Psoas muscle (tissue), 8 donors: ENCODE data around the gene VWF. TPM values are rescaled to one million over a fixed set of nuclear protein-coding genes. Genes with fewer than 3 reads are reported as not detected.

Experiments
- ATAC-seq, 4 donors: fragments of 200-7000 bp; cut with Tn5 transposase; one replicate each; pipeline ENCODE4 v1.9.1; 2020; ENCODE audit warnings: moderate library complexity in 3 of 4, mild to moderate bottlenecking in 2 of 4
- DNase-seq, 2 donors: peaks; one replicate each; pipeline ENCODE4 v3.0.0-alpha.2; 2020
- H3K27ac ChIP-seq: fragments of 200-600 bp; one replicate; pipeline ENCODE4 v1.8.0; 2022
- H3K27me3 ChIP-seq, 3 donors: fragments of 200-600 bp in 1 of 3; one replicate each; pipeline versions ENCODE4 v1.6.1 to v1.8.0; 2013 to 2022; ENCODE audit warnings: low read length in 2 of 3, mild to moderate bottlenecking in 2 of 3, moderate library complexity in 1 of 3; ENCODE audit not compliant: insufficient read depth in 3 of 3
- H3K36me3 ChIP-seq, 2 donors: fragments of 200-600 bp in 1 of 2; one replicate each; pipeline versions ENCODE4 v1.6.1 to v1.8.0; 2013 to 2022; ENCODE audit warnings: low read depth in 1 of 2, mild to moderate bottlenecking in 1 of 2, moderate library complexity in 1 of 2; ENCODE audit not compliant: insufficient read depth in 1 of 2
- H3K4me1 ChIP-seq: fragments of 200-600 bp; one replicate; pipeline ENCODE4 v1.8.0; 2022
- H3K4me3 ChIP-seq: fragments of 200-600 bp; one replicate; pipeline ENCODE4 v1.8.0; 2022; ENCODE audit warnings: mild to moderate bottlenecking
- H3K9me3 ChIP-seq: fragments of 200-600 bp; one replicate; pipeline ENCODE4 v1.8.0; 2022
- WGBS, 3 donors: extraction: QIAGEN DNeasy Blood & Tissue Kit; methylation state at CpG; one replicate each; pipeline versions ENCODE4 v1.1.6 to v1.1.7; 2013; 5-methylcytosine and 5-hydroxymethylcytosine counted together
- intact Hi-C, 2 donors: fragments of 100-400 bp; cut with DNase I; formaldehyde crosslinking; loops; one replicate each; pipeline versions ENCODE4 v1.11.0 to v1.14.2; 2022
- polyA plus RNA-seq, 3 donors: library from polyadenylated mRNA; stranded (reverse); fragments of 200-250 nt; gene quantifications; one replicate each; pipeline ENCODE4 v1.2.3, GENCODE V29; 2013
- total RNA-seq, 4 donors: library from RNA; stranded (reverse); fragmentation: NEBNext Ultra II Directional in 2 of 4; extraction: Animal tissue kit (Norgen Biotek cat#: 25700) in 2 of 4; gene quantifications; one replicate each; pipeline versions ENCODE4 v1.2.1 to v1.2.4, GENCODE V29; 2021 to 2023
- TF ChIP-seq, protein P1 (sequence below): fragments of 200-600 bp; IDR thresholded peaks from one replicate; pipeline ENCODE4 v1.8.0; 2022; ENCODE audit warnings: antibody characterized with exemption
- donor health status: healthy with polysubstance abuse.
- donor health status: DM: no; HTN: no; CAD: no; lungs with moderate emphysema.
- donor health status: Bipolar disorder and iron deficiency.
- donor health status: healthy.
- donor health status: DM: yes; HTN: yes; CAD: no.
- donor health status: DM: no; HTN: no; CAD: no.
- donor health status: DM: no; HTN: no; CAD: no.
- donor health status: DM: yes; HTN: yes; CAD: no.

Gene VWF
- total and polyA plus RNA-seq, 7 donors: 49.6 to 206 (median 122) TPM

DNA sequence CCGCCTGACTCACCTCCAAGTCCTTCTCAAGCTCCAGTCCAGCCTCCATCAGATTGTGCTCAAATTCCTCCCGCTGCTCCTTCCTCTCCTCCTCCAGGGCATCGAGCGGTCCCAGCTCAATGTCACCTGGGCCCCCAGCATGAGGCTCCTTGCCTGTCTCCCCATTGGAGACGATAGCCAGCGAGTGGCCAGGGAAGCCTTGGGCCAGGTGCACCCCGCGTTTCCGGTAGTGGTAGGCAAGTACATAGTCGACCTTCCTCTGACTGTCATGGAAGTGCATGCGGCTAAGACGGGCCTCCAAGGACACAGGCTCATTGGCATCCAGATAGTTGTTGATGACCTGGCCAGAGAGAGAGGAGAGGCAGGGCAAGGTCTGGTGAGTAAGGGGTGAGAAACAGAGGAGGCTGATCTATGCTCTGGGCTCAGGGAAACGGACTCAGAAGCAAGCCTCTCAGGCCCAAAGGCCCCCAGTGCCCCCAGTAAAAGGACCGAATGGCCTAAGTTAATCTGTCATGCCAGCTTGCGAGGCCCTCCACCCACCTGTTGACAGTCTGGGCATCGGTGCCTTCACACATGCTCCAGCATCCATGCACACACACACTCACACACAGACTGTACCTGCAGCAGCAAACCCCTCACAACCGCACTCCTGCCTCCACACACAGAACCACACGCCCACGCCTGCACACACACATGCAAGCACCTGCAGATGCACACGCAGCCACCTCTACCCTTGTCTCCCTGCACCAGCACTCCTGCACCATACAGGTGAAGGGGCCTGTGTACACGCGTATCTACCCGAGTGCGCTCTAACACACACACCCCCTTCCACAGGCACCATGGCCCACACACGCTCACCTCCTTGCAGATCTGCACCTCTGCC is 203.2 kb downstream of the VWF start:
- no peak for ATAC-seq
- WGBS, 3 donors: 89 to 94% (median 92%) methylated on average over 25 of the region's 25 CpGs
- H3K27ac ChIP-seq: no peak overlapping the region
- H3K36me3 ChIP-seq: no peaks in the 10 kb centered on the region
- no peaks in the 10 kb centered on the region for H3K9me3 ChIP-seq
- H3K4me3 ChIP-seq: no peak overlapping the region
- DNase-seq: no peak
- no peaks in the 10 kb centered on the region for H3K27me3 ChIP-seq
- no peaks in the 10 kb centered on the region for H3K4me1 ChIP-seq
- intact Hi-C loops: no loop called here
- TF ChIP-seq, protein P1, sequence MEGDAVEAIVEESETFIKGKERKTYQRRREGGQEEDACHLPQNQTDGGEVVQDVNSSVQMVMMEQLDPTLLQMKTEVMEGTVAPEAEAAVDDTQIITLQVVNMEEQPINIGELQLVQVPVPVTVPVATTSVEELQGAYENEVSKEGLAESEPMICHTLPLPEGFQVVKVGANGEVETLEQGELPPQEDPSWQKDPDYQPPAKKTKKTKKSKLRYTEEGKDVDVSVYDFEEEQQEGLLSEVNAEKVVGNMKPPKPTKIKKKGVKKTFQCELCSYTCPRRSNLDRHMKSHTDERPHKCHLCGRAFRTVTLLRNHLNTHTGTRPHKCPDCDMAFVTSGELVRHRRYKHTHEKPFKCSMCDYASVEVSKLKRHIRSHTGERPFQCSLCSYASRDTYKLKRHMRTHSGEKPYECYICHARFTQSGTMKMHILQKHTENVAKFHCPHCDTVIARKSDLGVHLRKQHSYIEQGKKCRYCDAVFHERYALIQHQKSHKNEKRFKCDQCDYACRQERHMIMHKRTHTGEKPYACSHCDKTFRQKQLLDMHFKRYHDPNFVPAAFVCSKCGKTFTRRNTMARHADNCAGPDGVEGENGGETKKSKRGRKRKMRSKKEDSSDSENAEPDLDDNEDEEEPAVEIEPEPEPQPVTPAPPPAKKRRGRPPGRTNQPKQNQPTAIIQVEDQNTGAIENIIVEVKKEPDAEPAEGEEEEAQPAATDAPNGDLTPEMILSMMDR: no peak

DNA sequence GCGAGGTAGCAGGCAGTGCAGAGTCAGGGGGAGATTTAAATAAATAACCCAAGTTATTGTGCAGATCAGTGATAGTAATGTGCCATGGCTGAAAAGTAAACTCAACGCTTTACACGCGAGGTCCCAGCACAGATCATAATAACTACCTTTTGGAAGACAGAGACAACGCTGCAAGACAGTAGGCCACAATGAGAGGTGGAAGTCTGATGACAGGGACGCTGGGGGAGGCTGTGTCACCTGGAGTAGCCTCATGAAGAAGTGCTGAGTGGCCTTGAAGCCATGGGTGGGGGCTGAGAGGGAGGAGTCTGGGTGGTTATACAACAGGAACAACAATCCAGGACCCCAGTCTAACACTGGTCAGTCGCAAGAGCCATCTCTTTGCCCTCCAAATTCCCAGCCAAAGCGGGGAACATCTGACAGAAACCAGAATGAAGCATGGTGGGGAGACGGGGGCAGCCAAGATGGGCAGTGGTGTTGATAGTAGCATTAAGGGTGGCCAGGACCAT is 207.6 kb downstream of the VWF start:
- TF ChIP-seq, protein P1: no peak
- Histone ChIP-seq H3K4me1 (no peaks in the 10 kb centered on the region), H3K27ac (no peak overlapping the region), H3K4me3 (no peak overlapping the region), H3K27me3 (no peaks in the 10 kb centered on the region), H3K36me3 (no peaks in the 10 kb centered on the region), H3K9me3 (no peaks in the 10 kb centered on the region)
- DNase-seq (no peak), ATAC-seq (no peak)
- WGBS, 3 donors: 68 to 79% (median 75%) methylated on average over 9 of the region's 9 CpGs
- intact Hi-C loops: no loop called here

DNA sequence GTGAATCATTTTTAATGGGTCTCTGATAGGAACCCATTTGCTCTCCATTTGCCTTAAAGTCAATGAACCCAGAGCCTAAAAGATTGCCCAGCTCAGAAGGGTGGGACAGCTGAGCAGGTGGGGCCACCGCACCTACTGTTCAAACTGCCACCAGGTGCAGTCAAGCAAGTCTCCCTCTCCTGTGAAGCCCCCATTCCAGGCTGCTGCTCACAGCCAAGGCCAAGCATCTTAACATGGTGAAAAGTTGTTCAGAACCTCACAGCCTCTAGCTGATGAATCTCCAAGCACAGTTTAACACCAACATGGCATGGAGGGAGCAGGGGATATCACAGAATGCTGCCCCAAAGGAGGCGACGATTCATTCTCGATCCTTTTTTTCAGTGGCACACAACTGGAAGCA is 209.0 kb downstream of the VWF start:
- ATAC-seq: no peak
- 75 to 95% (median 91%) methylated on average over 4 of the region's 4 CpGs for WGBS, 3 donors
- no peak overlapping the region for H3K4me3 ChIP-seq
- TF ChIP-seq, protein P1: no peak
- no peaks in the 10 kb centered on the region for H3K9me3 ChIP-seq
- no peak overlapping the region for H3K27ac ChIP-seq
- H3K27me3 ChIP-seq: no peaks in the 10 kb centered on the region
- no peak for DNase-seq
- no peaks in the 10 kb centered on the region for H3K36me3 ChIP-seq
- intact Hi-C loops: no loop called here
- no peaks in the 10 kb centered on the region for H3K4me1 ChIP-seq

DNA sequence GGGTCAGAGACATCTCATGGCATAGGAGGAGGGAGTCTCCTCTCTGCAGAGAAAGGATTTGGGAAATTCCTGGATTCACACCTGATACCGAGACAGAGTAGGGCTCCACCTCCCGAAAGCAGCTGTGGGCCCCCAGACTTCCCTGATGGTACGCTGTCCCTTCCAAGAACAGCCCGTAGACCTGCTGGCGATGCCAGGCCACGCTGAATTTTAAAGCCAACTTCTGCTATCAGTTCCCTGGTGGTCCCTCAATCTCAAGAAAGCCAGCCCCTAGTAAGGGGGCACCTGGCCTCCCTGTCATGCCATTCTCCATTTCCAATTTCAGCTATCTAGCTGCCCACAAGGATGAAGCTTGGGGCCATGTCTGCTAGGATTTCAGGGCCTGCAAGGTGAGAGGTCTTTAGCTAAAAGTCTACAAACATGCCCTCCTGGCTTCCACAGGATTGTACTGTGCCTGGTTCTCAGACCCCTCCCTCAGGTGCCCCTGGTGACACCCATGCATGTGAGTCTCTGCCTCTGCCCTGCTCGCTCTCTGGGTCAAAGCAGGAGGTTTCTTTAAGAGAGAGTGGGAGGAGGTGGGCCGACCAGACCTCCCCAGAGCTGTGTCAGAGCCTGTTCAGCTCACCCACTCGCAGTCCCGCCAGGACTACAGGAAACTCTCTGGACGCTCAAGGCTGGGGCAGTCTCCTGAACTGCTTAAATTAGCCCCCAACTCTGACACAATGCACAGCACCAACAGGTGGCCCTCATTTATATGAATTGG is 209.9 kb downstream of the VWF start:
- peaks cover 0 to 1% (median 0%) of the 10 kb centered on the region in 3 donors for H3K27me3 ChIP-seq
- no peaks in the 10 kb centered on the region for H3K4me1 ChIP-seq
- ATAC-seq (no peak), DNase-seq (no peak)
- no peak overlapping the region for H3K4me3 ChIP-seq
- H3K36me3 ChIP-seq: no peaks in the 10 kb centered on the region
- H3K9me3 ChIP-seq: no peaks in the 10 kb centered on the region
- intact Hi-C loops: no loop called here
- H3K27ac ChIP-seq: no peak overlapping the region
- TF ChIP-seq, protein P1: no peak
- WGBS, 3 donors: 67 to 71% (median 69%) methylated on average over 11 of the region's 11 CpGs
